Dermis microvascular lymphatic vessel endothelial cell (primary cell): Measurements from ENCODE around the gene PDZRN3. TPM values are rescaled to one million over a fixed set of nuclear protein-coding genes. Genes with fewer than 3 reads are reported as not detected.
"Not testable (repeated sequence)": the region's sequence is repeated elsewhere in the genome, so short reads cannot be mapped to it uniquely, and the experiment has no call there.

Source experiments
- DNase-seq, 2 donors: peaks; one replicate each; pipeline versions ENCODE4 v3.0.0 to v3.0.0-alpha.2; 2010; ENCODE audit warnings: low read depth in 2 of 2
- total RNA-seq: library from RNA; depleted of rRNA; stranded (reverse); fragments of >200 nt; gene quantifications from 2 replicates; pipeline ENCODE4 v1.2.1, GENCODE V29; 2014

PDZRN3 gene
- total RNA-seq, 1 donor from 2014 or later = under 0.01 TPM

DNA sequence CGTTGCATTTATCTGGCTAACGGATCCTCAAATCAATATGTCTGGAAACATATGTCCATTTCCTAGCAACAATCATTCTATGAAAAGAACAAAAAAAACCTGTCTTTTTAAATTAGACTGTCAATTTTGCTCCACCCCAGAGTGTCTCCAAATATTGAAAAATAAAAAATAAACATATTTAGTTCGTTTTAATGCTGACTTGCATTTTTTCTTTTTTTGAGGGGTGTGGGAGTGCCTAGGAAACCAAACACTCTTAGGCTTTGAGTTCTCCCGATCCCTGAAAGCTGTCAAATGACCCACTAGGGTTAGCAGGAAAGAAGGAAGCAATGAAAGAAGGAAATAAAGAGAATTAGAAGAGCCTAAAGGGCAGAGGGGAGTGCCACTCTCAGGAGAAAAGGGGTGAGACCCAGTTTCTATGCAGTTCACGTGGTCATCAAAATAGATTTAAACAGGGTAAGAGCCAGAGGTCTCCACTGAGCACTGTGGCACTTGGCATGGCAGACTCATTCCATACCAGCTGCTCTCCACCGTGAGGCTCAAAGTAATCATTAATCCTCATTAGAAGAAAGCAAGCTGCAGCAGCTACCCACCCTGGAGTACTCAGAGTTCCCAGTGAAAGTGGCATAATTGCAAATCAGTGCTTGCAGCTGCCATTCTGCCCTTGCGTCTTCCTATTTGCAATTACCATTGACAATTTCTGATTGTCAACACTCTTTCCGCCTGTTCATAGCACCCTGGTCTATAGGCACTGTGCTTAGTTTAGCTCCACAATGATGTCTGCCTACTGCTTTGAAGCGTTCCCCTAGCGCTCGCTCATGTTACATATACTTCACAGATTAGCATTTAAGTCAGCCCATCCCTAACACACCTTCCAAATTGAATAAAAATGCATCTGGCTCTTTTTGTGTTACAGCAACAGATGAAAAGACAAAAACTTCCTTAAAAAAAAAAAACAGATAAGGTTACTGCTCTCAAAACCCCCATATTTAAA, 32.3 kb downstream of the PDZRN3 start:
- DNase-seq = no peak

GRCh38 chr3:73591286-73591800, 33.4 kb downstream of the PDZRN3 start:
- no peak for DNase-seq

GRCh38 chr3:73586628-73587027, 38.1 kb downstream of the PDZRN3 start:
- DNase-seq = no peak

DNA sequence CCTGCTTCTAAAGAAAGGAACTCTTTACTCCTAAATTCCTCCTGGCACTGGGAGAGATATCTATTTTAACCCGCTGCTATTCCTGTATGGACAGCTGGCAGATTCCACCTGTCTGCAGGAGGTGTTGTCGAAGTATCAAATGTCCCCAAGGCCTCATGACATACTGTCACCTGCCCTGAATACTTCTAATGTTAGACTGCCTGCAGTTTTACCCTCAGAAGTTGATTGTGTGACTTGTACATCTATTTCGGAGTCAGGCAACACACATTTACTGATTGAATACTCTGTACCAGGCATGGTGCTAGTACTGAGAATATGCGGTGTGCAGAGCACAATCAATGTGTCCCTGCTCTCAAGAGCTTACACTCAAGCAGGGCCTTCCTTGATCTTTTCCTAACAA, 38.6 kb downstream of the PDZRN3 start:
- no peak for DNase-seq

DNA sequence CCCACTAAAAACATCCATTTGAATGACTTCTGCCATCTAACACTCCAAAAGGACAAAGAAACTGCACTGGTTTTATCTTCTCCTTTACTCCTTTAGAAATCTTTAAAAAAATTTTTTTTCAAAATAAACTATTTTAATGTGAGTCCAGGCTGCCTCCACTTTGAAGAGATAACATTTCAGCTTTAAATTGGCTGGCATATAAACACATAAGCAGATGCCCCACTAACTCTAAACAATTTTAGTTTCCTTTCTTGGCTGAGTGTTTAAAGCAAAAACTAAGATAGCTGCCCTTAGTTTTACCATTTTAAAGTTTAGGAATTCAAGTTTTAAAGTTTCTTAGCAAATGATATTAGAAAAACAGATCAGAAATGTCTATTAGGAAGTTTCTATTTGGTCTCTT, 39.9 kb downstream of the PDZRN3 start:
- DNase-seq = no peak

DNA sequence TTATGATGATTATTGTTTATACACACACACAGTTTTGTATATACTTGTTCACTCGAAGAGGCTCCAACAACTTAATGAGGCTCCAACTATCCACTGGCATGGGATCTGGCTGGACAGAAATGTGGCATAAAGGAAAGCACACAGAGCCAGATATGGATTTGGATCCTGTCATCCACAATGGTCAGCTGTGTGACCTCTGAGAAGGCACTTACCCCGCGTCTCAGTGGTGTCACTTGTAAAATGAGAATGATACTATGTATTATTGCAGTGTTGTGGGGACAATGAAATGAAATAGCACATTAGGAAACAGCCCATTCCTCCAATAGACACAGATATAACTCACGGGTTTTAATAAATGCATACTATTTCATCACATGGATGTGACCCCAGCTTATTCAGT, 42.2 kb downstream of the PDZRN3 start:
- DNase-seq = no peak

DNA sequence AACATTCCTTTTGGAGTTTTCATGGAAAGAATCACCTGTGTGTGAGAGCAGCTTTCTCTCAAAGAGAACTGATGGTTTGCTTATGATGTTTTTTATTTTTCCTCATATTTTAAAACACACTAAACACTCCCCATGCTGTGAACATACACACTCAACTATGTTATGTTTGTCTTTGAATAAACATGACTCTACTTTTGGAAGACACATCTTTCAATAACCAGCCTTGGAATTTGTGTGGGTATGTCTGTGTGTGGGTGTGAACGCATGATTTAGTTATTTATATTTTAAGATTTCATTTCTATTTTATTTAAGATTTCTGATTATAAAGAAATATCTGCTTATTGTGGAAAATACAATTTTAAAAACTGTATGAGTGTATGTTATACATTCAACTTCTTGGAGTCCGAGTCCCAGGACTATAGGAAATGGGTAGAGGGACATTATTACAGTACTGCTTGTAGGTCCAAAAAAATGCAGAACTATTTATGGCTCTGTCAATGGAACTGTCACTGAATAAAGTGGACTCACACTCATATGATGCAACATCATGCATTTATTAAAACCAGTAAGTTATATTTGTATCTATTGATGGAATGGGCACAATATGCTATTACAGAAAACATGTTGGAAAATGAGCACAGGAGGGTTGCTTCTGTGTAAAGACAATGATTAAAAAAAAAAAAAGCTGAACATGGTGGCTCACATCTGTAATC, 43.5 kb downstream of the PDZRN3 start:
- DNase-seq = no peak

- DNase-seq = no peak
Observed at GRCh38 chr3:73580343-73580742, 44.4 kb downstream of the PDZRN3 start.

DNA sequence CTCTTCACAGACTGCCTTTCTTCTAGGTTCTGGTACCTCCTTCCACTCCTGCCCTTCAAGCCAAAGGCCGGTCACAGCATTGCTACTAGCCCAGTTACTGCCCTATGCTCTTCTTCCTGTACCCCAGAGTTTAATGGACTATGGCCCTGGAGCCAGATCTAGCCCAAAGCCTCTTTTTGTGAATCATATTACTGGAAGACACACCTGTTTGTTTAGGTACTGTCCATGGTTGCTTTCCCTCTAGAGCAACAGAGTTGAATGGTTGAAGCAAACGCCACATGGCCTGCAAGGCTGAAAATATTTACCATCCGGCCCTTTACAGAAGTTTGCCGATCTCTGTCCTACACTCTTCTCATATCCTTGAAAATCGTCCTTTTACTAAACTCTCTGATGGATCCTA, 47.0 kb downstream of the PDZRN3 start:
- no peak for DNase-seq

DNA sequence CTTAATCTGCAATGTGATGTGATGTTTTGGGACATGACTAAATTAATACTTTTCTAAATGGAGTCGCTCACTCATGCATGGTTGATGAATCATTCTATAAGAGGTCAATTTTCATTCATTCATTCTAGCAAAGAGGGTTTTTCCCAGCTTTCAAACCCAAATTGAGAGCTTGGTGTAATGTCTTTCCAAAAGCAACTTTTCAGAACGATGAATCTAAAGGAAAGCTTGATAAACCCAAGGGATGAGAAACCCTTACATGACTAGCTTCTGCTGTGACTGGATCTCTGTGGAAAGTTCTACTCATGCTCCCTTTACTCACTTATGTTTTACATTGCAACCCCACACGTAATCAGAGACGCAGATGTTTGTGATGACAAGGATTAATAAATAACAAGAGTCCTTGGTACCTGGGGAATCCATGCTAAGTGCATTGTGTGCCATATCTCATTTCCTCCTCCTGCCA, 47.7 kb downstream of the PDZRN3 start:
- DNase-seq = no peak

- no peak for DNase-seq
Observed at GRCh38 chr3:73575953-73576352, 48.8 kb downstream of the PDZRN3 start.

GRCh38 chr3:73575519-73575918, 49.2 kb downstream of the PDZRN3 start:
- DNase-seq = no peak

- DNase-seq = no peak
Observed at GRCh38 chr3:73573204-73573603, 51.5 kb downstream of the PDZRN3 start.

- DNase-seq = no peak
Observed at GRCh38 chr3:73572368-73572767, 52.4 kb downstream of the PDZRN3 start.

DNA sequence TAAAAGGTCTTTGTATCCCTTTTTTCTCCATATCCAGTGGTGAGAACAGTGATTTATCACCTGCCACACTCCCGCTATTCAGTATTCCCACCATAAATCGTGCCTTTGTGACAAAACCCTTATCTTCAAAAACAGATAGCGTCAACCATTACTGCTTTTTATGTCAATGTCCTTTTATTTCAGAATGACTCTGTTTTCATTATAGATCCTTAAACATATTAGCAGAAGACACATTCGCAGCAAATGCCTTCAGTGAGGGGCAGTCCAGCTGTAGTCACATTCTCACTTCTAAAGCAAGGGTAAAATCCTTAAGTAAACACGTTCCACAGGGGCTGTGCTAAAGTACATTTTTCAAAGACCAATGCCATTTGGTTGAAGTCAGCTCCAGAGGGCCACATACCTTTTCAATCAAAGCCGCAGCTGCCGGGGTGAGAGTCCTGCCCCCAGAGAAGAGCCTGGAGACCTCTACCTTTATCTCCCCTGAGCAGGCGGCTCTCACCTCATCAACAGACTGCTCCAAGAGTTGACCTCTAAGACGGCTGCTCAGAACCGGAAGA, 53.4 kb downstream of the PDZRN3 start:
- no peak for DNase-seq

GRCh38 chr3:73569246-73569760, 55.4 kb downstream of the PDZRN3 start:
- DNase-seq = no peak

GRCh38 chr3:73568371-73568862, 56.3 kb downstream of the PDZRN3 start:
- DNase-seq = no peak

DNA sequence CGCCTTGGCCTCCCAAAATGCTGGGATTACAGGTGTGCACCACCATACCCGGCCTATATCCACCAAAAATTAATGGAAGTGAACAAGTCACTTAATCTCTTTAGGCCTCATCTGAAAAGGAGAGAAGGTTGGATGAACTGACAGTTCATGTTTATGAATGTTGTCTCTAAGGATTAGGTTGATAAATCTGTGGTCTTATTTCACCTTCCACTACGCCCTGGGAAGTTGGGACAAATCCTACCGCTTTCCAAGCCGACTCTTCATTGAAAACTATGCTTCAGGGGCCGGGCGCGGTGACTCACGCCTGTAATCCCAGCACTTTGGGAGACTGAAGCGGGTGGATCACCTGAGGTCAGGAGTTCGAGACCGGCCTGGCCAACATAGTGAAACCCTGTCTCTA, 59.4 kb downstream of the PDZRN3 start:
- not testable (repeated sequence) for DNase-seq

DNA sequence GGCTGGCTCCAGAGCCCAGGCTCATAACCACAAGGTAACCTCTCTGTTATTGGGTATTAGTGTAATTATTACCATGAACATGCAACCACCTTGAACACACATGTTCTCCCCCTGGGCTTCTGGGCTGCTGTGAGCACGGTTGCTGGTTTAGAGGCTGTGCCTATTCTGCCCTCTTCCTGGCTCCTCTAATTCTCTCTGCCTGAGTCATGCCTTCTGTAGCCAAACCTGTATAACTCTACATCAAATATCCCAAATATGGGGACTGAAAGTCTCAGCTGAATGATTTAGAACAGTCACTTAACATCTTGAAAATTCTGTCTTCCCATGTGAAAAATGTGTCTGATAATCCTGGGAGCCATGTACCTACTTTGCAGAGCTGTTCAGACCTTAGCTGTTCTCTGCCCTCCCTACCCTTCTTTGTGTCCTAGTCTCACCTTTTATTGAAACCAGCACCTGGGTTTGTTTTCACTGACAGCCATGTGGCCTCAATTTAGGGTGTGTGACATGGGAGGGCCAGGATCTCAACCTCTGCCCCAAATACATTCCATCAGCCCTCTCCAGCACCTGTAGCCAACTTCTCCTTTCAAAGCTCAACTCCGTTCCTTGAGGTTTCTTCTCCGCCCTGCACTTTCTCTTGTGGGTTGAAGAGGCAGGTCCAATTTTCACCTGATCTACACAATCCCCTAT, 60.7 kb downstream of the PDZRN3 start:
- no peak for DNase-seq

DNA sequence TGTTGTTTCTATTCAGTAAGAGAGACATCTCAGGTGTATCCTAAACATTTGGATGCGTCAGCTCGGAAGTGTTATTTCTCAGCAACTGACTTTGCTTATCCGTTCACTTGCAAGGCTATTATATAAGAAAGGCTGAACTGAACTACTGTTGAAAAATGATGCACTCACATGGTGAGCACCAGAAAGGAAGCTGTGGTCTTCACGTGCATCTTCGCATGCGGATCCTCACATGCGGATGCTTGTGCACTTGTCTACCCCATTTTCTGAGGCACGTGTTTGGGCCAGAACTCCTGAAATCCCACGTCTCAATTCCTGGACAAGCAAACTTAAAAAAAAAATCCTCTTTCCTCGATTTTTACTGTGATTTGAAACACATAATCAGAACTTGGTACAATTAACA, 63.2 kb downstream of the PDZRN3 start:
- DNase-seq = no peak

DNA sequence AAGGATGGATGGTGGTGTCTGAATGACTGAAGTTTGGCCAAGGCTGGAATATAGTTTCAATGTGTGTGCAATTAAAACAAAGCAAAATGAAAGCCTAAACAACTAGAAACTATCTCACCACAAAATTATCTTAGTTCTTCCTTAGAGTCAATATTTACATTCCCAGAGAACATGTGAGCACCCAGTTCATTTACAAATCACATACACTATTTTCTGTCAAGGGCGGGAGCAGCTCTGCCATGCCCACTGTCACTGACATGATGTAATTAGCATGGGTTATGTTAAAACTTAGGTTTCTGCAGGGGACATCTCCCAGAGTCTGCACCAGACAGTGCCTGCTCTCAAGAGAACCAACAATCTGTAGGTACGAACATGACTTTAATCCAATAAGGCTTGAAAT, 65.0 kb downstream of the PDZRN3 start:
- DNase-seq = no peak
